ENCODE data around the gene GBP2.
"Not testable (repeated sequence)": the region's sequence is repeated elsewhere in the genome, so short reads cannot be mapped to it uniquely, and the experiment has no call there.

The GBP2 gene

GRCh38 chr1:89125240-89125912 is 538 bp downstream of the GBP2 start:
- no peak for DNase-seq

- DNase-seq = no peak
Measured at GRCh38 chr1:89121641-89122040, 4.3 kb downstream of the GBP2 start.

GRCh38 chr1:89114662-89115061 is 11.3 kb downstream of the GBP2 start:
- DNase-seq = no peak

GRCh38 chr1:89112871-89113613 is 12.9 kb downstream of the GBP2 start:
- DNase-seq = no peak

- no peak for DNase-seq
Measured at GRCh38 chr1:89104687-89105086, 21.2 kb downstream of the GBP2 start.

GRCh38 chr1:89104147-89104546 is 21.8 kb downstream of the GBP2 start:
- DNase-seq = no peak

- DNase-seq = no peak
Measured at GRCh38 chr1:89102021-89102420, 23.9 kb downstream of the GBP2 start.

- no peak for DNase-seq
Measured at GRCh38 chr1:89100412-89100811, 25.5 kb downstream of the GBP2 start.

- no peak for DNase-seq
Measured at GRCh38 chr1:89098857-89099256, 27.1 kb downstream of the GBP2 start.

GRCh38 chr1:89095737-89096136 is 30.2 kb downstream of the GBP2 start:
- no peak for DNase-seq

- no peak for DNase-seq
Measured at GRCh38 chr1:89089962-89090361, 36.0 kb downstream of the GBP2 start.

GRCh38 chr1:89088572-89088971 is 37.3 kb downstream of the GBP2 start:
- DNase-seq = no peak

GRCh38 chr1:89087241-89087640 is 38.7 kb downstream of the GBP2 start:
- DNase-seq = no peak

GRCh38 chr1:89085781-89086180 is 40.1 kb downstream of the GBP2 start:
- DNase-seq = peak; percentile 56

GRCh38 chr1:89081005-89081404 is 44.9 kb downstream of the GBP2 start:
- DNase-seq = no peak

GRCh38 chr1:89080068-89080467 is 45.8 kb downstream of the GBP2 start:
- not testable (repeated sequence) for DNase-seq

- DNase-seq = not testable (repeated sequence)
Measured at GRCh38 chr1:89072466-89073065, 53.3 kb downstream of the GBP2 start.

- DNase-seq = no peak
Measured at GRCh38 chr1:89070509-89070908, 55.4 kb downstream of the GBP2 start.

GRCh38 chr1:89069951-89070350 is 56.0 kb downstream of the GBP2 start:
- DNase-seq = no peak

GRCh38 chr1:89068291-89068690 is 57.6 kb downstream of the GBP2 start:
- DNase-seq = no peak

- peak; percentile 75 for DNase-seq
Measured at GRCh38 chr1:89065079-89065868, 60.6 kb downstream of the GBP2 start, which contains the start of gene GBP1. Gene GBP1, minus strand, starts transcription at chr1:89065208. Its CDS starts 1,974 bp downstream, at chr1:89063234.

GRCh38 chr1:89064632-89065031 is 61.3 kb downstream of the GBP2 start:
- peak; percentile 77 for DNase-seq

GRCh38 chr1:89063094-89063493 is 62.8 kb downstream of the GBP2 start:
- no peak for DNase-seq
